H1 (cell line): Measurements from ENCODE around the gene RNF39. TPM values are rescaled to one million over a fixed set of nuclear protein-coding genes. Genes with fewer than 3 reads are reported as not detected.

Source experiments
- CTCF ChIA-PET: fragments of 300-600 bp; sonication (Branson Sonifier 250); formaldehyde crosslinking; loops from one replicate; lab custom pipeline; 2021; ENCODE audit not compliant: partially characterized antibody; lab: Charles Lee
- POLR2A ChIA-PET: fragments of 300-600 bp; sonication (Branson Sonifier 250); formaldehyde crosslinking; loops from one replicate; lab custom pipeline; 2021; ENCODE audit warnings: inconsistent platforms; ENCODE audit not compliant: partially characterized antibody; lab: Charles Lee
- DNase-seq, 2 experiments: peaks; one replicate each; pipeline versions ENCODE4 v3.0.0 to v3.0.0-alpha.2; 2010 to 2022; ENCODE audit warnings: low spot score in 2 of 2, low read depth in 1 of 2, mixed read lengths in 1 of 2
- FAIRE-seq: peaks from 2 replicates; lab custom pipeline; 2011; peaks lifted over from hg19 to GRCh38; lab: Jason Lieb, UNC
- H2AFZ ChIP-seq: 2 replicates; pipeline ENCODE4 v1.8.1; 2012; ENCODE audit warnings: low read length, inconsistent platforms
- H2AK5ac ChIP-seq: 2 replicates; pipeline ENCODE4 v1.6.1; 2013; ENCODE audit warnings: low read depth, low read length
- H2BK120ac ChIP-seq: replicated peaks from 2 replicates; pipeline ENCODE3; 2013; ENCODE audit warnings: low read depth, low read length, inconsistent platforms
- H2BK12ac ChIP-seq: 2 replicates; pipeline ENCODE4 v1.6.1; 2013; ENCODE audit warnings: low read depth, low read length
- H2BK15ac ChIP-seq: 2 replicates; pipeline ENCODE4 v1.6.1; 2013; ENCODE audit warnings: low read length
- H2BK20ac ChIP-seq: 2 replicates; pipeline ENCODE4 v1.6.1; 2013; ENCODE audit warnings: low read length
- H2BK5ac ChIP-seq: 2 replicates; pipeline ENCODE4 v1.6.1; 2013; ENCODE audit warnings: low read depth, low read length
- H3K14ac ChIP-seq: 2 replicates; pipeline ENCODE4 v1.6.1; 2013; ENCODE audit warnings: inconsistent platforms; ENCODE audit not compliant: insufficient read length
- H3K18ac ChIP-seq: 2 replicates; pipeline ENCODE4 v1.6.1; 2013; ENCODE audit warnings: low read length; ENCODE audit errors: extremely low read depth
- H3K23ac ChIP-seq: 2 replicates; pipeline ENCODE4 v1.6.1; 2013; ENCODE audit warnings: inconsistent platforms; ENCODE audit not compliant: insufficient read length
- H3K23me2 ChIP-seq: 2 replicates; pipeline ENCODE4 v1.6.1; 2013; ENCODE audit warnings: low read depth, low read length
- H3K27ac ChIP-seq: 2 replicates; pipeline ENCODE4 v1.6.1; 2011; ENCODE audit warnings: low read depth, low read length, inconsistent platforms
- H3K27me3 ChIP-seq, 4 experiments: replicated peaks in 1 of 4; 1 replicate in 1 of 4; 2 replicates in 3 of 4; pipeline versions ENCODE4 v1.6.1 to v1.8.1; 2011 to 2013; ENCODE audit warnings: low read length in 3 of 4, mild to moderate bottlenecking in 3 of 4, inconsistent platforms in 2 of 4, mixed read lengths in 2 of 4, moderate library complexity in 1 of 4; ENCODE audit not compliant: control insufficient read depth in 3 of 4, insufficient read depth in 3 of 4; ENCODE audit errors: extremely low read depth in 1 of 4
- H3K36me3 ChIP-seq, 4 experiments: 2 replicates each; pipeline versions ENCODE4 v1.6.1 to v1.8.1; 2011 to 2013; ENCODE audit warnings: mild to moderate bottlenecking in 4 of 4, low read length in 3 of 4, moderate library complexity in 2 of 4, control low read depth in 1 of 4, inconsistent platforms in 1 of 4; ENCODE audit not compliant: insufficient read depth in 4 of 4, control insufficient read depth in 2 of 4
- H3K4ac ChIP-seq: replicated peaks from 2 replicates; pipeline ENCODE3; 2013; ENCODE audit warnings: low read length, low read depth, mixed read lengths, inconsistent platforms; ENCODE audit not compliant: insufficient read length
- H3K4me1 ChIP-seq, 4 experiments: replicated peaks in 1 of 4; 1 replicate in 1 of 4; 2 replicates in 3 of 4; pipeline versions ENCODE4 v1.6.1 to v1.8.1; 2011 to 2013; ENCODE audit warnings: low read length in 3 of 4, inconsistent platforms in 2 of 4, mixed read lengths in 1 of 4; ENCODE audit not compliant: insufficient read depth in 4 of 4, control insufficient read depth in 3 of 4
- H3K4me2 ChIP-seq, 2 experiments: 2 replicates each; pipeline versions ENCODE4 v1.6.1 to v1.8.1; 2011 to 2013; ENCODE audit warnings: low read depth in 2 of 2, low read length in 2 of 2, control low read depth in 1 of 2, inconsistent platforms in 1 of 2, mild to moderate bottlenecking in 1 of 2; ENCODE audit not compliant: insufficient read depth in 1 of 2
- H3K4me3 ChIP-seq, 4 experiments: fragments of 200-600, 300-600 bp in 1 of 4; sonication (generic), shearing (Covaris generic), sonication (Bioruptor Twin) in 1 of 4; 2 replicates each; pipeline versions ENCODE4 v1.5.1 to v1.8.1; 2011 to 2016; ENCODE audit warnings: low read length in 4 of 4, low read depth in 3 of 4, control low read depth in 2 of 4, inconsistent platforms in 2 of 4, mild to moderate bottlenecking in 2 of 4, mixed read lengths in 1 of 4, moderate library complexity in 1 of 4; ENCODE audit not compliant: insufficient read depth in 2 of 4; ENCODE audit errors: extremely low read depth in 1 of 4
- H3K56ac ChIP-seq: replicated peaks from 2 replicates; pipeline ENCODE3; 2013; ENCODE audit warnings: low read depth, mild to moderate bottlenecking, mixed read lengths, low read length, inconsistent platforms; ENCODE audit not compliant: insufficient read length
- H3K79me1 ChIP-seq: 2 replicates; pipeline ENCODE4 v1.6.1; 2013; ENCODE audit warnings: low read depth, low read length, control low read depth
- H3K79me2 ChIP-seq, 2 experiments: 2 replicates each; pipeline versions ENCODE4 v1.6.1 to v1.8.1; 2012 to 2013; ENCODE audit warnings: low read length in 2 of 2, mild to moderate bottlenecking in 2 of 2, inconsistent platforms in 1 of 2; ENCODE audit not compliant: insufficient read depth in 2 of 2, control insufficient read depth in 1 of 2
- H3K9ac ChIP-seq, 4 experiments: replicated peaks in 1 of 4; 1 replicate in 1 of 4; 2 replicates in 3 of 4; pipeline versions ENCODE4 v1.6.1 to v1.8.1; 2011 to 2013; ENCODE audit warnings: low read depth in 3 of 4, low read length in 3 of 4, control low read depth in 2 of 4, mild to moderate bottlenecking in 2 of 4, moderate library complexity in 2 of 4, inconsistent platforms in 1 of 4; ENCODE audit errors: extremely low read depth in 1 of 4
- H3K9me3 ChIP-seq, 2 experiments: 2 replicates each; pipeline versions ENCODE4 v1.6.1 to v1.8.1; 2012 to 2013; ENCODE audit warnings: mild to moderate bottlenecking in 2 of 2, moderate library complexity in 2 of 2, control low read depth in 1 of 2, inconsistent platforms in 1 of 2, low read depth in 1 of 2, low read length in 1 of 2, mixed read lengths in 1 of 2; ENCODE audit not compliant: insufficient read depth in 2 of 2
- H4K20me1 ChIP-seq, 2 experiments: replicated peaks in 1 of 2; 2 replicates each; pipeline versions ENCODE3 to v1.8.1; 2011 to 2013; ENCODE audit warnings: inconsistent platforms in 2 of 2, low read length in 2 of 2, mild to moderate bottlenecking in 1 of 2; ENCODE audit not compliant: insufficient read depth in 2 of 2, control insufficient read depth in 1 of 2
- H4K5ac ChIP-seq: 2 replicates; pipeline ENCODE4 v1.6.1; 2013; ENCODE audit warnings: low read length, low read depth, mixed read lengths, inconsistent platforms; ENCODE audit not compliant: insufficient read length
- H4K8ac ChIP-seq: 2 replicates; pipeline ENCODE4 v1.8.0; 2013; ENCODE audit warnings: mild to moderate bottlenecking, moderate library complexity, low read length, inconsistent platforms; ENCODE audit not compliant: insufficient read depth; ENCODE audit errors: extremely low read depth
- H4K91ac ChIP-seq: replicated peaks from 2 replicates; pipeline ENCODE3; 2013; ENCODE audit warnings: low read length, mixed read lengths, inconsistent platforms; ENCODE audit not compliant: insufficient read length
- BCL11A ChIP-seq, 2 experiments: IDR thresholded peaks; one replicate each; pipeline ENCODE4 v1.6.1; 2011; ENCODE audit warnings: low read depth in 2 of 2, low read length in 2 of 2, mild to moderate bottlenecking in 2 of 2
- CBX5 ChIP-seq: fragments of 300-800, 300-1000 bp; sonication (generic); IDR thresholded peaks from 2 replicates; pipeline ENCODE4 v1.7.1; 2016; ENCODE audit warnings: antibody characterized with exemption, low read length, low read depth
- CREB1 ChIP-seq: IDR thresholded peaks from 2 replicates; pipeline ENCODE4 v1.6.1; 2012; ENCODE audit warnings: inconsistent platforms
- PHF8 ChIP-seq: fragments of 200-600 bp; sonication (generic); conservative IDR thresholded peaks from 2 replicates; pipeline ENCODE4 v1.7.1; 2012; ENCODE audit warnings: low read depth, mild to moderate bottlenecking, inconsistent platforms, low read length, moderate library complexity
- RAD21 ChIP-seq, 2 experiments: IDR thresholded peaks in 1 of 2; conservative IDR thresholded peaks in 1 of 2; 2 replicates each; pipeline ENCODE4 v1.6.1; 2011; ENCODE audit warnings: low read depth in 2 of 2, low read length in 2 of 2, improper control_type of control experiment in 1 of 2, inconsistent platforms in 1 of 2, mild to moderate bottlenecking in 1 of 2, moderate library complexity in 1 of 2
- SAP30 ChIP-seq: fragments of 300-600 bp; sonication (generic); IDR thresholded peaks from 2 replicates; pipeline ENCODE4 v1.7.1; 2012; ENCODE audit warnings: low read length, moderate library complexity, mild to moderate bottlenecking, inconsistent platforms; ENCODE audit not compliant: insufficient read depth, insufficient replicate concordance
- SIRT6 ChIP-seq: IDR thresholded peaks from one replicate; pipeline ENCODE4 v1.7.1; 2012; ENCODE audit warnings: low read length, inconsistent platforms
- TEAD4 ChIP-seq: IDR thresholded peaks from 2 replicates; pipeline ENCODE4 v1.6.1; 2012; ENCODE audit warnings: low read depth, low read length, inconsistent platforms, mixed read lengths
- WGBS, 2 experiments: shearing (Covaris generic) in 1 of 2; methylation state at CpG; one replicate each; pipeline versions ENCODE4 v1.1.6 to v1.1.7; 2013 to 2015; ENCODE audit warnings: low lambda C conversion rate in 2 of 2, mixed read lengths in 2 of 2, inconsistent platforms in 1 of 2, low coverage in 1 of 2, missing lambda C conversion rate in 1 of 2; ENCODE audit not compliant: insufficient replicate concordance in 2 of 2, insufficient coverage in 1 of 2, insufficient read length in 1 of 2; ENCODE audit errors: extremely low coverage in 1 of 2, missing lambda C conversion rate in 1 of 2; 5-methylcytosine and 5-hydroxymethylcytosine counted together
- polyA plus RNA-seq, 7 experiments: library from polyadenylated mRNA; depleted of rRNA in 3 of 7; stranded (reverse) in 5 of 7; unstranded in 2 of 7; fragments of >200 nt in 5 of 7; fragments of 200-250 nt in 2 of 7; gene quantifications; 1 replicate in 5 of 7; 2 replicates in 1 of 7; 4 replicates in 1 of 7; pipeline versions ENCODE4 v1.2.1 to v1.2.3, GENCODE V29; 2011 to 2013; ENCODE audit warnings: missing spikeins in 2 of 7, mixed read lengths in 2 of 7
- total RNA-seq: library from RNA; stranded (reverse); fragmentation: NEBNext Ultra II Directional; extraction: Animal tissue kit (Norgen Biotek cat#: 25700); gene quantifications from 2 replicates; pipeline ENCODE4 v1.2.1, GENCODE V29; 2021

RNF39 gene
- total and polyA plus RNA-seq, 2 of the 8 experiments (the other 6 are each of a cell fraction or from before 2014, with no cell fraction given): 1.4 to 2.3 TPM

DNA sequence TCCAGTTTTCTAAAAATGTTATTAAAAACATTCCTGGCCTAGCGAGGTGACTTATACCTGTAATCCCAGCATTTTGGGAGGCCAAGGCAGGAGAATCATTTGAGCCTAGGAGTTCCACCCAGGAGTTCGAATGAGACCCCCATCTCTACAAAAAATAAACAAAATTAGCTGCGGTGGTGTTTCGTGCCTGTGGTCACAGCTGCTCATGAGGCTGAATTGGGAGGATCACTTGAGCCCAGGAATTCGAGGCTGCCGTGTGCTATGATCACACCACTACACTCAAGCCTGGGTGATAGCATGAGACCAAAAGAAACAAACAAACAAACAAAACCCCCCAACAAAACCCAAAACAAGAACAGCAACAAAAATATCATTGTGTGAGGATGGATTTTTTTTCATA, 34.3 kb downstream of the RNF39 start:
- Histone ChIP-seq H2BK20ac (no peak overlapping the region), H3K9me3 (no peaks in the 10 kb centered on the region), H3K18ac (no peak overlapping the region), H3K14ac (no peak overlapping the region), H3K23me2 (no peaks in the 10 kb centered on the region), H4K8ac (no peak overlapping the region), H2AFZ (no peak overlapping the region), H3K79me1 (no peaks in the 10 kb centered on the region), H3K4ac (no peak overlapping the region), H4K5ac (no peak overlapping the region)
- DNase-seq: no peak
- TF ChIP-seq SIRT6 (no peak), TEAD4 (no peak), CBX5 (no peak), CREB1 (no peak), SAP30 (no peak), RAD21 (IDR thresholded peaks at IDR 0.05 in 1 of 2, conservative IDR thresholded peaks at IDR 0.05 in 1 of 2; ENCODE audit: low read depth in 2 of 2, low read length in 2 of 2) (no peak), PHF8 (no peak), BCL11A (IDR thresholded peaks at IDR 0.05; ENCODE audit: low read depth in 2 of 2, low read length in 2 of 2) (no peak)
- TF ChIP-seq, all 59 proteins: peak for 0
- H4K91ac ChIP-seq: no peak overlapping the region
- no peaks in the 10 kb centered on the region for H3K27me3 ChIP-seq
- no peak overlapping the region for H2BK120ac ChIP-seq
- H3K4me2 ChIP-seq: no peak overlapping the region
- no peak overlapping the region for H3K23ac ChIP-seq
- FAIRE-seq: no peak
- H3K4me1 ChIP-seq: no peaks in the 10 kb centered on the region
- POLR2A ChIA-PET: no interaction called here
- H3K36me3 ChIP-seq: no peaks in the 10 kb centered on the region
- H3K27ac ChIP-seq: no peak overlapping the region
- H2BK12ac ChIP-seq: no peak overlapping the region
- no peak overlapping the region for H3K9ac ChIP-seq
- CTCF ChIA-PET: no interaction called here
- 92% methylated on average over 6 of the region's 6 CpGs; no CpG with 5 or more reads in 1 of the 2 experiments for WGBS, 2 experiments
- no peak overlapping the region for H3K4me3 ChIP-seq
- H2AK5ac ChIP-seq: no peak overlapping the region
- no peak overlapping the region for H2BK15ac ChIP-seq
- H2BK5ac ChIP-seq: no peak overlapping the region
- H3K79me2 ChIP-seq: no peaks in the 10 kb centered on the region
- no peak overlapping the region for H3K56ac ChIP-seq
- H4K20me1 ChIP-seq: peaks cover 1 to 2% of the 10 kb centered on the region in 2 experiments
